HepG2 (cell line): ENCODE data around the gene CDC6. TPM values are rescaled to one million over a fixed set of nuclear protein-coding genes. Genes with fewer than 3 reads are reported as not detected.
A peak's percentile ranks its signal among the peaks of the same experiment; 100 is the strongest.

Experiments used
- BORCS8-MEF2B ChIP-seq: sonication (generic); formaldehyde crosslinking; IDR thresholded peaks from 2 replicates; pipeline ENCODE4 v1.8.0; 2022; ENCODE audit warnings: mild to moderate bottlenecking, missing genetic modification reagents
- ETV6 ChIP-seq: sonication (generic); formaldehyde crosslinking; conservative IDR thresholded peaks from 2 replicates; pipeline ENCODE4 v1.4.0; 2020; ENCODE audit warnings: missing genetic modification reagents
- HES4 ChIP-seq: sonication (generic); formaldehyde crosslinking; IDR thresholded peaks from 2 replicates; pipeline ENCODE4 v1.9.0; 2021; ENCODE audit warnings: mild to moderate bottlenecking, missing genetic modification reagents, borderline replicate concordance
- HMGA1 ChIP-seq: sonication (generic); formaldehyde crosslinking; conservative IDR thresholded peaks from 2 replicates; pipeline ENCODE4 v1.4.0; 2020; ENCODE audit warnings: missing genetic modification reagents
- HNF4G ChIP-seq, 2 experiments: sonication (generic) in 1 of 2; formaldehyde crosslinking in 1 of 2; IDR thresholded peaks; 2 replicates each; pipeline versions ENCODE4 v1.4.0 to v1.6.1; 2011 to 2020; ENCODE audit warnings: borderline replicate concordance in 2 of 2, low read depth in 2 of 2, mild to moderate bottlenecking in 2 of 2, low read length in 1 of 2, missing genetic modification reagents in 1 of 2, moderate library complexity in 1 of 2
- MAFG ChIP-seq: sonication (generic); formaldehyde crosslinking; IDR thresholded peaks from 2 replicates; pipeline ENCODE4 v1.5.1; 2020; ENCODE audit warnings: mild to moderate bottlenecking, missing genetic modification reagents
- MLXIP ChIP-seq: sonication (generic); formaldehyde crosslinking; IDR thresholded peaks from 2 replicates; pipeline ENCODE4 v1.9.0; 2021; ENCODE audit warnings: missing genetic modification reagents, borderline replicate concordance
- PRMT3 ChIP-seq: sonication (generic); formaldehyde crosslinking; IDR thresholded peaks from 2 replicates; pipeline ENCODE4 v1.8.1; 2022; ENCODE audit warnings: low read depth, mild to moderate bottlenecking, moderate library complexity, missing genetic modification reagents, borderline replicate concordance
- SAP130 ChIP-seq: IDR thresholded peaks from 2 replicates; pipeline ENCODE4 v1.6.1; 2016; ENCODE audit warnings: low read depth
- ZNF562 ChIP-seq: sonication (generic); formaldehyde crosslinking; IDR thresholded peaks from 2 replicates; pipeline ENCODE4 v1.8.0; 2022; ENCODE audit warnings: missing genetic modification reagents, borderline replicate concordance
- ZNF687 ChIP-seq: sonication (generic); formaldehyde crosslinking; IDR thresholded peaks from 2 replicates; pipeline ENCODE4 v1.5.1; 2020; ENCODE audit warnings: mild to moderate bottlenecking, missing genetic modification reagents, moderate library complexity
- polyA plus RNA-seq, 8 experiments: library from polyadenylated mRNA; depleted of rRNA in 3 of 8; stranded (reverse) in 7 of 8; unstranded in 1 of 8; fragments of >200 nt; fragmentation: Illumina TruSeq in 4 of 8; extraction: Trizol in 4 of 8; gene quantifications; 2 replicates each; pipeline versions ENCODE4 v1.2.1 to v1.2.3, GENCODE V29; 2011 to 2016; ENCODE audit warnings: low read depth in 4 of 8, missing spikeins in 1 of 8, mixed read lengths in 1 of 8; ENCODE audit not compliant: insufficient read depth in 1 of 8
- total RNA-seq, 5 experiments: library from RNA; depleted of rRNA; stranded (reverse); fragments of >200 nt; fragmentation: Illumina TruSeq; extraction: Trizol; gene quantifications; 2 replicates each; pipeline ENCODE4 v1.2.3, GENCODE V29; 2016; ENCODE audit warnings: low read depth in 1 of 5
- TF ChIP-seq, protein P1 (sequence below): sonication (generic); formaldehyde crosslinking; IDR thresholded peaks from 2 replicates; pipeline ENCODE4 v1.8.1; 2022; ENCODE audit warnings: mild to moderate bottlenecking, missing genetic modification reagents
- TF ChIP-seq, protein P2 (sequence below): sonication (generic); formaldehyde crosslinking; IDR thresholded peaks from 2 replicates; pipeline ENCODE4 v1.5.1; 2020; ENCODE audit warnings: mild to moderate bottlenecking, missing genetic modification reagents, borderline replicate concordance

Gene CDC6
- total and polyA plus RNA-seq, 2 of the 13 experiments (the other 11 are each of a cell fraction or from before 2014, with no cell fraction given), result 17.4 to 114 TPM

- peak; percentile 52 for TF ChIP-seq ZNF687 (CRISPR knock-in tag)
- TF ChIP-seq, protein P1, sequence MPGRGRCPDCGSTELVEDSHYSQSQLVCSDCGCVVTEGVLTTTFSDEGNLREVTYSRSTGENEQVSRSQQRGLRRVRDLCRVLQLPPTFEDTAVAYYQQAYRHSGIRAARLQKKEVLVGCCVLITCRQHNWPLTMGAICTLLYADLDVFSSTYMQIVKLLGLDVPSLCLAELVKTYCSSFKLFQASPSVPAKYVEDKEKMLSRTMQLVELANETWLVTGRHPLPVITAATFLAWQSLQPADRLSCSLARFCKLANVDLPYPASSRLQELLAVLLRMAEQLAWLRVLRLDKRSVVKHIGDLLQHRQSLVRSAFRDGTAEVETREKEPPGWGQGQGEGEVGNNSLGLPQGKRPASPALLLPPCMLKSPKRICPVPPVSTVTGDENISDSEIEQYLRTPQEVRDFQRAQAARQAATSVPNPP (CRISPR knock-in tag), result no peak
- peak; percentile 46; the same call in 1 of the 2 replicates for TF ChIP-seq HNF4G (IDR thresholded peaks at IDR 0.05; ENCODE audit: borderline replicate concordance, low read depth, low read length)
- TF ChIP-seq HNF4G (CRISPR knock-in tag; IDR thresholded peaks at IDR 0.05; ENCODE audit: borderline replicate concordance, low read depth), result no peak; the same call in 1 of the 2 replicates
- no peak for TF ChIP-seq HES4 (CRISPR knock-in tag)
- no peak for TF ChIP-seq MLXIP (CRISPR knock-in tag)
- TF ChIP-seq ZNF562 (CRISPR knock-in tag), result no peak
- TF ChIP-seq BORCS8-MEF2B (CRISPR knock-in tag), result no peak
- TF ChIP-seq HMGA1 (CRISPR knock-in tag), result no peak
- TF ChIP-seq ETV6 (CRISPR knock-in tag), result no peak
- TF ChIP-seq, protein P2, sequence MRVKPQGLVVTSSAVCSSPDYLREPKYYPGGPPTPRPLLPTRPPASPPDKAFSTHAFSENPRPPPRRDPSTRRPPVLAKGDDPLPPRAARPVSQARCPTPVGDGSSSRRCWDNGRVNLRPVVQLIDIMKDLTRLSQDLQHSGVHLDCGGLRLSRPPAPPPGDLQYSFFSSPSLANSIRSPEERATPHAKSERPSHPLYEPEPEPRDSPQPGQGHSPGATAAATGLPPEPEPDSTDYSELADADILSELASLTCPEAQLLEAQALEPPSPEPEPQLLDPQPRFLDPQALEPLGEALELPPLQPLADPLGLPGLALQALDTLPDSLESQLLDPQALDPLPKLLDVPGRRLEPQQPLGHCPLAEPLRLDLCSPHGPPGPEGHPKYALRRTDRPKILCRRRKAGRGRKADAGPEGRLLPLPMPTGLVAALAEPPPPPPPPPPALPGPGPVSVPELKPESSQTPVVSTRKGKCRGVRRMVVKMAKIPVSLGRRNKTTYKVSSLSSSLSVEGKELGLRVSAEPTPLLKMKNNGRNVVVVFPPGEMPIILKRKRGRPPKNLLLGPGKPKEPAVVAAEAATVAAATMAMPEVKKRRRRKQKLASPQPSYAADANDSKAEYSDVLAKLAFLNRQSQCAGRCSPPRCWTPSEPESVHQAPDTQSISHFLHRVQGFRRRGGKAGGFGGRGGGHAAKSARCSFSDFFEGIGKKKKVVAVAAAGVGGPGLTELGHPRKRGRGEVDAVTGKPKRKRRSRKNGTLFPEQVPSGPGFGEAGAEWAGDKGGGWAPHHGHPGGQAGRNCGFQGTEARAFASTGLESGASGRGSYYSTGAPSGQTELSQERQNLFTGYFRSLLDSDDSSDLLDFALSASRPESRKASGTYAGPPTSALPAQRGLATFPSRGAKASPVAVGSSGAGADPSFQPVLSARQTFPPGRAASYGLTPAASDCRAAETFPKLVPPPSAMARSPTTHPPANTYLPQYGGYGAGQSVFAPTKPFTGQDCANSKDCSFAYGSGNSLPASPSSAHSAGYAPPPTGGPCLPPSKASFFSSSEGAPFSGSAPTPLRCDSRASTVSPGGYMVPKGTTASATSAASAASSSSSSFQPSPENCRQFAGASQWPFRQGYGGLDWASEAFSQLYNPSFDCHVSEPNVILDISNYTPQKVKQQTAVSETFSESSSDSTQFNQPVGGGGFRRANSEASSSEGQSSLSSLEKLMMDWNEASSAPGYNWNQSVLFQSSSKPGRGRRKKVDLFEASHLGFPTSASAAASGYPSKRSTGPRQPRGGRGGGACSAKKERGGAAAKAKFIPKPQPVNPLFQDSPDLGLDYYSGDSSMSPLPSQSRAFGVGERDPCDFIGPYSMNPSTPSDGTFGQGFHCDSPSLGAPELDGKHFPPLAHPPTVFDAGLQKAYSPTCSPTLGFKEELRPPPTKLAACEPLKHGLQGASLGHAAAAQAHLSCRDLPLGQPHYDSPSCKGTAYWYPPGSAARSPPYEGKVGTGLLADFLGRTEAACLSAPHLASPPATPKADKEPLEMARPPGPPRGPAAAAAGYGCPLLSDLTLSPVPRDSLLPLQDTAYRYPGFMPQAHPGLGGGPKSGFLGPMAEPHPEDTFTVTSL (CRISPR knock-in tag), result no peak
- no peak for TF ChIP-seq SAP130 (CRISPR knock-in tag)
- TF ChIP-seq PRMT3 (CRISPR knock-in tag), result no peak
- no peak for TF ChIP-seq MAFG
Observed at GRCh38 chr17:40326014-40326831, 38.5 kb downstream of the CDC6 start (continued).
